ENCODE measurements around the gene AHNAK.

AHNAK gene

DNA sequence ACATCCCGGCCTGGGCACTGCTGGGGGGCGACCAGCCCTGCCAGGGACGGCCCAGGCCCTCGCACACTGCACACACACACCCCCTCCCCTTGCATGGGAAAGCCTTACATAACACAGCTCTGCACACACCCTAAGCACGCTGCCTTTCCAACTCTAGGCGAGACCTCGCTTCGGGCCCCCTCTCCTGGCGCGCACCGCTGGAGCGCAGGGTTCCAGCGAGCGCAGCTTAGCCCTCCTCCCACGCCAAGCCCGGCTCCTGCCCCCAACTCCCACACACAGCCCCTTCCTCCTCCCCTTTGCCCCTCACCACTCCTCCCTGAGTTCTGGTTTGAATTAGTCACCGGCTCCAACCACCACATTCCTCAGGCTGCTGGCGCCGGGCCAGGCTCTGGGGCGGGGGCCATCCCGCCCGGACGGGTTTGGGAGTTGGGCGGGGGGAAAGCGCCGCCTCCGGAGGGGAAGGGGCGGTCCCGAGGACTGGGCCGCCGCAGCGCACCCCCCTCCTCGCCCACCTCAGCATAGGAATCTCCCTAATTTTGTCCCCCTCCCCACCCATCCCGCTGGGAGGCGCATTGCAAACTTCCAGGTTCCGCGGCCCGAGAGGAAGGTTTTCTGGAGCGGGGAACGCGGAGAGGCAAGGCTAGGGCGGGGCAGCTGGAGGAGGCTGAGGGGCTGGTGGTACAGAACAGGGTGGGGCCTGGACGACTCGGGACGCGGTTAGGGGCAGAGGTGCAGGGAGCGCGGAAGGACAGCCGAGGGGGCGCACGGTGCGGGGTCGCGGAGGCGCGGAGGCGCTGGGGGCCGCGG lies 966 bp downstream of the AHNAK start:
- Histone ChIP-seq H3K4me2 (ENCODE audit: low read length) (peak overlapping the region; percentile 96), H3K4me1 (ENCODE audit: control insufficient read depth, insufficient read depth, low read length) (peaks cover 45% of the 10 kb centered on the region), H3K4me3 (ENCODE audit: low read length) (peak overlapping the region; percentile 97), H3K9ac (ENCODE audit: low read depth, low read length) (peak overlapping the region; percentile 95), H3K27me3 (ENCODE audit: control insufficient read depth, insufficient read depth, low read length) (no peaks in the 10 kb centered on the region), H3K36me3 (ENCODE audit: insufficient read depth, low read length) (peaks cover 32% of the 10 kb centered on the region), H3K9me3 (replicated peaks; ENCODE audit: low read length) (no peaks in the 10 kb centered on the region)

GRCh38 chr11:62544581-62545436 lies 1.8 kb downstream of the AHNAK start:
- no peaks in the 10 kb centered on the region for H3K27me3 ChIP-seq (ENCODE audit: control insufficient read depth, insufficient read depth, low read length)
- no peaks in the 10 kb centered on the region for H3K9me3 ChIP-seq (replicated peaks; ENCODE audit: low read length)
- peak overlapping the region; percentile 97 for H3K4me3 ChIP-seq (ENCODE audit: low read length)
- peaks cover 53% of the 10 kb centered on the region for H3K4me1 ChIP-seq (ENCODE audit: control insufficient read depth, insufficient read depth, low read length)
- peak overlapping the region; percentile 95 for H3K9ac ChIP-seq (ENCODE audit: low read depth, low read length)
- peak overlapping the region; percentile 96 for H3K4me2 ChIP-seq (ENCODE audit: low read length)
- H3K36me3 ChIP-seq (ENCODE audit: insufficient read depth, low read length): peaks cover 34% of the 10 kb centered on the region

DNA sequence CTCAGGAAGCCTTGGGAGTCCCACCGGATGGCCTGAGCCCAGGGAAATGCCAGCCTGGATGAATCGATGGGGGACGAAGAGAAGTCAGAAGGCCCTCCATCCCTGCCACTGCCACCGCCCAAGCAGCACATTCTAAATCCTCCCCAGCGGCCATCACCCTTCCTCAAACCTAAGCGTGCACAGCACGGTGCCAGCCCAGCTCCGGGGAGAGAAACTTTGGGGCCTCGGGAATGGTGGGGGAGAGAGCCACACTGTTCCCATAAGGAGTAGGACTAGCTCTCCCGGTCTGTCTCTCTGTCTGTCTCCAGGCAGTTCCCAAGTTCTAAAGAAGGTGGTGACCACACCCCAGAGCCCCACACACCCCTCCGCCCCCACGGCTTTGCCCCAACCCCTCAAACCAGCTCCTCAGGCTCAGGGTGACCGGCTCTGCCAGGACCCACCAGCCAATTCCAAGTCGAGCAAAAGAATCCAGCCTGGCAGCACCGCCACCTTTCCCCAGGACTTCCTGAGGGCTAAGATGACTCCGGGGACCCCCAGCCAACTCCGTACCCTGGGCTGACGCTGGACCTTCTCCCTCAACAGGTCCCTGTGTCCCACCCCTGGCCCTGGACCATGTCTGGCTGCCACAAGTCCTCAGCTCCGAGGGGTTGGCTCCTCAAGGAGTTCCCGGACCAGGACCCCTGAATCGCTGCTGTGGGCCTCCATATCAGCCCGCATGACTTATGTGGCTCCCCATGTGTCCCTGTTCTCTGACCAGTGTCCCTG lies 2.7 kb downstream of the AHNAK start:
- Histone ChIP-seq H3K36me3 (ENCODE audit: insufficient read depth, low read length) (peaks cover 41% of the 10 kb centered on the region), H3K27me3 (ENCODE audit: control insufficient read depth, insufficient read depth, low read length) (no peaks in the 10 kb centered on the region), H3K4me2 (ENCODE audit: low read length) (peak overlapping the region; percentile 96), H3K4me1 (ENCODE audit: control insufficient read depth, insufficient read depth, low read length) (peaks cover 59% of the 10 kb centered on the region), H3K9me3 (replicated peaks; ENCODE audit: low read length) (no peaks in the 10 kb centered on the region), H3K9ac (ENCODE audit: low read depth, low read length) (peak overlapping the region; percentile 95), H3K4me3 (ENCODE audit: low read length) (peak overlapping the region; percentile 97)

GRCh38 chr11:62542750-62543567 lies 3.6 kb downstream of the AHNAK start:
- Histone ChIP-seq H3K9me3 (replicated peaks; ENCODE audit: low read length) (no peaks in the 10 kb centered on the region), H3K36me3 (ENCODE audit: insufficient read depth, low read length) (peaks cover 50% of the 10 kb centered on the region), H3K4me2 (ENCODE audit: low read length) (peak overlapping the region; percentile 96), H3K4me3 (ENCODE audit: low read length) (peak overlapping the region; percentile 97), H3K9ac (ENCODE audit: low read depth, low read length) (peak overlapping the region; percentile 95), H3K27me3 (ENCODE audit: control insufficient read depth, insufficient read depth, low read length) (no peaks in the 10 kb centered on the region), H3K4me1 (ENCODE audit: control insufficient read depth, insufficient read depth, low read length) (peaks cover 59% of the 10 kb centered on the region)

- Histone ChIP-seq H3K27me3 (ENCODE audit: control insufficient read depth, insufficient read depth, low read length) (no peaks in the 10 kb centered on the region), H3K4me3 (ENCODE audit: low read length) (peak overlapping the region; percentile 97), H3K4me1 (ENCODE audit: control insufficient read depth, insufficient read depth, low read length) (peaks cover 59% of the 10 kb centered on the region), H3K36me3 (ENCODE audit: insufficient read depth, low read length) (peaks cover 52% of the 10 kb centered on the region), H3K9ac (ENCODE audit: low read depth, low read length) (peak overlapping the region; percentile 95), H3K9me3 (replicated peaks; ENCODE audit: low read length) (no peaks in the 10 kb centered on the region), H3K4me2 (ENCODE audit: low read length) (peak overlapping the region; percentile 96)
Observed at GRCh38 chr11:62542111-62542745, 4.4 kb downstream of the AHNAK start.

DNA sequence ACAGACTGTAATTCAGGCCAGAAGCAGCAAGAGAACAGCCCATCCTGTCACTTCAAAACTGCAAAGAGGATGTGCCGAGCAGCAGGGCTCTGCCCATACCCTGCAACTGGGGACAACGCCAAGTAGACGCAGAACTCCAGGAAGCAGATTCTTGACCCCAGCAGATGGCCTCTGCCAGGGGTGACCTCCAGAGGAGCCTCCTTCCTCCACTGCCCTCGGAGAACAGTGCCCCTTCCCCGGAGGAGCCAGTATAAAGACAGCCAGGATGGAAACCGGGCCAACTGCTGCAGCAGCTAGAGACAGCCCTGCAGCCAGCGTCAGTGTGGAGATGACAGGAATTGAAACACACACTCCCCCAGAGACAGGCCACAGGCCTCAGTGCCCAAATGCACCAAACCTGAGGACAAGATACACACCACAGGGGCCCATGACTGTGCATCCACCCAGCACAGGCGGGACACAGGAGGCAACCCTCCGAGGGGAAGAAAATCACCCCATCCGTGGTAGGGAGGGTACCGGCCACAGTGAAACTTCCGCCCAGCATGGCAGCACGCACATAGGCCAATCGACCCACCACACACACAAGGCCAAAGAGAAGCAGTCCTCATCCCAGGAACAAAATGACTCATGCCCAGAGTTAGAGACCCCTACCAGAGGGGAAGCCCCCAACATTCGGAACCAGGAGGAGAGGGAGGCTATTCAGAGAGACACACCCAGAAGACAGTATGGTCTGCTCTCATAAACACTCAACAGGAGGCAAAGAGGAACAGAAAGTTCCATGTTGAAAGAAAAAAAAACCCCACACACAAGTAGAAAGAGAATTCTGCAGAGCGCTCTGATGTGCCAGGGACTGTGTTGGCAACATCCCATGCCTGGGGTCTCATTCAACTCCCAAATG lies 5.6 kb downstream of the AHNAK start:
- no peaks in the 10 kb centered on the region for H3K9me3 ChIP-seq (replicated peaks; ENCODE audit: low read length)
- peaks cover 68% of the 10 kb centered on the region for H3K4me1 ChIP-seq (ENCODE audit: control insufficient read depth, insufficient read depth, low read length)
- H3K4me2 ChIP-seq (ENCODE audit: low read length): peak overlapping the region; percentile 96
- peak overlapping the region; percentile 95 for H3K9ac ChIP-seq (ENCODE audit: low read depth, low read length)
- H3K4me3 ChIP-seq (ENCODE audit: low read length): peak overlapping the region; percentile 97
- H3K27me3 ChIP-seq (ENCODE audit: control insufficient read depth, insufficient read depth, low read length): no peaks in the 10 kb centered on the region
- peaks cover 58% of the 10 kb centered on the region for H3K36me3 ChIP-seq (ENCODE audit: insufficient read depth, low read length)

GRCh38 chr11:62539238-62539925 lies 7.2 kb downstream of the AHNAK start:
- Histone ChIP-seq H3K4me3 (ENCODE audit: low read length) (peak overlapping the region; percentile 62), H3K9ac (ENCODE audit: low read depth, low read length) (peak overlapping the region; percentile 66), H3K4me1 (ENCODE audit: control insufficient read depth, insufficient read depth, low read length) (peaks cover 72% of the 10 kb centered on the region)

GRCh38 chr11:62538470-62539237 lies 8.0 kb downstream of the AHNAK start:
- peaks cover 67% of the 10 kb centered on the region for H3K36me3 ChIP-seq (ENCODE audit: insufficient read depth, low read length)
- peak overlapping the region; percentile 96 for H3K4me2 ChIP-seq (ENCODE audit: low read length)
- H3K27me3 ChIP-seq (ENCODE audit: control insufficient read depth, insufficient read depth, low read length): no peaks in the 10 kb centered on the region
- H3K4me3 ChIP-seq (ENCODE audit: low read length): peak overlapping the region; percentile 62
- H3K9ac ChIP-seq (ENCODE audit: low read depth, low read length): peak overlapping the region; percentile 29
- no peaks in the 10 kb centered on the region for H3K9me3 ChIP-seq (replicated peaks; ENCODE audit: low read length)
- H3K4me1 ChIP-seq (ENCODE audit: control insufficient read depth, insufficient read depth, low read length): peaks cover 72% of the 10 kb centered on the region

More at GRCh38 chr11:62539238-62539925, 7.2 kb downstream of the AHNAK start:
- peak overlapping the region; percentile 96 for H3K4me2 ChIP-seq (ENCODE audit: low read length)
- no peaks in the 10 kb centered on the region for H3K9me3 ChIP-seq (replicated peaks; ENCODE audit: low read length)
- H3K36me3 ChIP-seq (ENCODE audit: insufficient read depth, low read length): peaks cover 65% of the 10 kb centered on the region
- no peaks in the 10 kb centered on the region for H3K27me3 ChIP-seq (ENCODE audit: control insufficient read depth, insufficient read depth, low read length)

Data from skeletal muscle satellite cell (primary cell).